T-helper 9 cell (primary cell): ENCODE results near the gene C5orf46.
"Not testable (repeated sequence)": the region's sequence is repeated elsewhere in the genome, so short reads cannot be mapped to it uniquely, and the experiment has no call there.

Experiments
- DNase-seq: peaks from one replicate; pipeline ENCODE4 v3.0.0-alpha.2; 2020
- total RNA-seq, 2 donors: gene quantifications; one replicate each; lab custom pipeline; 2026; lab: John Stamatoyannopoulos, UW

The C5orf46 gene
- 0 reads per million in 2 donors for total RNA-seq

GRCh38 chr5:147906326-147907095 is at the start of gene C5orf46:
Gene C5orf46, minus strand, starts transcription at chr5:147906538. Its CDS starts 37 bp downstream, at chr5:147906501.
- no peak for DNase-seq

- DNase-seq = no peak
These were observed 48.6 kb upstream of the C5orf46 start for GRCh38 chr5:147954971-147955370.

GRCh38 chr5:147949711-147950573 is 43.6 kb upstream of the C5orf46 start:
- DNase-seq = no peak

GRCh38 chr5:147946658-147947274 is 40.4 kb upstream of the C5orf46 start:
- DNase-seq = not testable (repeated sequence)

- no peak for DNase-seq
These were observed 33.2 kb upstream of the C5orf46 start for GRCh38 chr5:147939431-147940114.

- no peak for DNase-seq
These were observed 28.7 kb upstream of the C5orf46 start for GRCh38 chr5:147935032-147935431.

GRCh38 chr5:147930769-147931168 is 24.4 kb upstream of the C5orf46 start:
- no peak for DNase-seq

GRCh38 chr5:147927901-147928300 is 21.6 kb upstream of the C5orf46 start:
- no peak for DNase-seq

GRCh38 chr5:147925020-147925419 is 18.7 kb upstream of the C5orf46 start:
- DNase-seq = no peak

- no peak for DNase-seq
These were observed 14.8 kb upstream of the C5orf46 start for GRCh38 chr5:147921136-147921535.

- no peak for DNase-seq
These were observed 14.2 kb upstream of the C5orf46 start for GRCh38 chr5:147920420-147921030.

GRCh38 chr5:147918899-147919298 is 12.6 kb upstream of the C5orf46 start:
- no peak for DNase-seq

GRCh38 chr5:147918101-147918685 is 11.9 kb upstream of the C5orf46 start:
- no peak for DNase-seq

GRCh38 chr5:147913786-147914185 is 7.4 kb upstream of the C5orf46 start:
- no peak for DNase-seq

GRCh38 chr5:147912011-147912410 is 5.7 kb upstream of the C5orf46 start:
- no peak for DNase-seq

GRCh38 chr5:147911427-147911826 is 5.1 kb upstream of the C5orf46 start:
- DNase-seq = no peak

- DNase-seq = no peak
These were observed 2.2 kb downstream of the C5orf46 start for GRCh38 chr5:147904110-147904509.

- DNase-seq = no peak
These were observed 3.7 kb downstream of the C5orf46 start for GRCh38 chr5:147902609-147903115.

GRCh38 chr5:147901599-147902039 is 4.7 kb downstream of the C5orf46 start:
- DNase-seq = no peak

- no peak for DNase-seq
These were observed 7.4 kb downstream of the C5orf46 start for GRCh38 chr5:147898875-147899401.

- DNase-seq = no peak
These were observed 10.5 kb downstream of the C5orf46 start for GRCh38 chr5:147895864-147896263.
